GM23338 (cell line): ENCODE results near the gene TRIM42. TPM values are rescaled to one million over a fixed set of nuclear protein-coding genes. Genes with fewer than 3 reads are reported as not detected.

Experiments
- ATAC-seq: fragments of 200-7000 bp; cut with Tn5 transposase; 3 replicates; pipeline ENCODE4 v1.9.1; 2020
- DNase-seq: peaks from one replicate; pipeline ENCODE4 v3.0.0-alpha.2; 2015; ENCODE audit warnings: low spot score
- H2AFZ ChIP-seq: fragments of 200-600 bp; sonication (generic); 2 replicates; pipeline ENCODE4 v1.8.0; 2016; ENCODE audit warnings: antibody characterized with exemption, mild to moderate bottlenecking, moderate library complexity
- H3F3A ChIP-seq: fragments of 200-600 bp; sonication (generic); replicated peaks from 2 replicates; pipeline ENCODE4 v1.8.0; 2017; ENCODE audit warnings: antibody characterized with exemption, mixed run types, low read depth
- H3K27ac ChIP-seq: fragments of 200-600 bp; sonication (generic); 2 replicates; pipeline ENCODE4 v1.6.1; 2016; ENCODE audit warnings: low read depth
- H3K27me3 ChIP-seq: fragments of 200-600 bp; sonication (generic); 2 replicates; pipeline ENCODE4 v1.8.0; 2016; ENCODE audit warnings: mild to moderate bottlenecking, mixed run types, moderate library complexity; ENCODE audit not compliant: insufficient read depth
- H3K36me3 ChIP-seq: fragments of 200-600 bp; sonication (generic); 2 replicates; pipeline ENCODE4 v1.8.0; 2016; ENCODE audit warnings: mild to moderate bottlenecking; ENCODE audit not compliant: insufficient read depth
- H3K4me1 ChIP-seq: fragments of 200-600 bp; sonication (generic); 2 replicates; pipeline ENCODE4 v1.8.0; 2016; ENCODE audit warnings: mild to moderate bottlenecking, moderate library complexity; ENCODE audit not compliant: insufficient read depth
- H3K4me2 ChIP-seq: fragments of 200-600 bp; sonication (generic); 2 replicates; pipeline ENCODE4 v1.7.1; 2017; ENCODE audit warnings: mixed run types
- H3K4me3 ChIP-seq: fragments of 200-600 bp; sonication (generic); 2 replicates; pipeline ENCODE4 v1.6.1; 2016; ENCODE audit warnings: mixed run types
- H3K79me2 ChIP-seq: fragments of 200-600 bp; sonication (generic); replicated peaks from 2 replicates; pipeline ENCODE4 v1.8.0; 2017; ENCODE audit warnings: mild to moderate bottlenecking; ENCODE audit not compliant: insufficient read depth
- H3K9me2 ChIP-seq: fragments of 200-600 bp; sonication (generic); 2 replicates; pipeline ENCODE4 v1.8.0; 2017; ENCODE audit not compliant: insufficient read depth
- H4K20me1 ChIP-seq: fragments of 200-600 bp; sonication (generic); replicated peaks from 2 replicates; pipeline ENCODE4 v1.8.0; 2017; ENCODE audit warnings: mild to moderate bottlenecking; ENCODE audit not compliant: insufficient read depth
- H3K27ac Mint-ChIP-seq: 2 replicates; pipeline ENCODE4 v1.8.0; 2020; ENCODE audit warnings: inconsistent platforms, mild to moderate bottlenecking, moderate library complexity, mixed read lengths
- H3K27me3 Mint-ChIP-seq: 3 replicates; pipeline ENCODE4 v1.8.0; 2022; ENCODE audit warnings: low read depth, mild to moderate bottlenecking, moderate library complexity, mixed read lengths, inconsistent platforms; ENCODE audit not compliant: insufficient read depth, poor library complexity
- H3K36me3 Mint-ChIP-seq: 3 replicates; pipeline ENCODE4 v1.8.0; 2021; ENCODE audit warnings: low read depth, mild to moderate bottlenecking, inconsistent platforms, moderate library complexity, mixed read lengths
- H3K4me1 Mint-ChIP-seq: 3 replicates; pipeline ENCODE4 v1.8.0; 2020; ENCODE audit warnings: mild to moderate bottlenecking, inconsistent platforms, mixed read lengths
- H3K4me3 Mint-ChIP-seq: 3 replicates; pipeline ENCODE4 v1.8.0; 2021; ENCODE audit warnings: moderate library complexity, mild to moderate bottlenecking, inconsistent platforms, mixed read lengths
- H3K9me3 Mint-ChIP-seq: 3 replicates; pipeline ENCODE4 v1.8.0; 2020; ENCODE audit warnings: moderate library complexity, mild to moderate bottlenecking, inconsistent platforms, mixed read lengths
- CREB1 ChIP-seq: fragments of 250-450 bp; sonication (Bioruptor Pico); IDR thresholded peaks from 2 replicates; pipeline ENCODE4 v1.5.0; 2020; ENCODE audit warnings: low read depth, mild to moderate bottlenecking, moderate library complexity
- EZH2 ChIP-seq: fragments of 200-600 bp; sonication (generic); IDR thresholded peaks from one replicate; pipeline ENCODE4 v1.8.0; 2017; ENCODE audit warnings: antibody characterized with exemption, mild to moderate bottlenecking, low read depth; ENCODE audit not compliant: unreplicated experiment
- NANOG ChIP-seq: IDR thresholded peaks from 2 replicates; pipeline ENCODE4 v1.6.1; 2016; ENCODE audit warnings: antibody characterized with exemption, borderline replicate concordance
- STAT1 ChIP-seq: IDR thresholded peaks from one replicate; pipeline ENCODE4 v1.6.1; 2016; ENCODE audit warnings: antibody characterized with exemption; ENCODE audit not compliant: unreplicated experiment
- ZNF331 ChIP-seq: fragments of 250-450 bp; sonication (Bioruptor Pico); IDR thresholded peaks from 2 replicates; pipeline ENCODE4 v1.5.0; 2020; ENCODE audit warnings: low read depth, mild to moderate bottlenecking, moderate library complexity
- ZNF462 ChIP-seq: fragments of 250-450 bp; sonication (Bioruptor Pico); IDR thresholded peaks from 2 replicates; pipeline ENCODE4 v1.5.0; 2020; ENCODE audit warnings: mild to moderate bottlenecking, moderate library complexity
- polyA plus RNA-seq: library from polyadenylated mRNA; unstranded; fragments of >200 nt; fragmentation: Nextera tagmentation; extraction: Ambion mirVana; gene quantifications from 2 replicates; pipeline ENCODE4 v1.2.1, GENCODE V29; 2016
- total RNA-seq: library from RNA; depleted of rRNA; stranded (reverse); fragments of >200 nt; shearing (Covaris generic); gene quantifications from 2 replicates; pipeline ENCODE4 v1.2.3, GENCODE V29; 2014
- TF ChIP-seq, protein P1 (sequence below): IDR thresholded peaks from 2 replicates; pipeline ENCODE4 v1.6.1; 2016; ENCODE audit warnings: antibody characterized with exemption
- TF ChIP-seq, protein P2 (sequence below): IDR thresholded peaks from one replicate; pipeline ENCODE4 v1.6.1; 2018; ENCODE audit warnings: antibody characterized with exemption; ENCODE audit not compliant: unreplicated experiment
- TF ChIP-seq, protein P3 (sequence below), 2 experiments: fragments of 200-600 bp in 1 of 2; sonication (generic) in 1 of 2; conservative IDR thresholded peaks; 2 replicates each; pipeline versions ENCODE4 v1.5.1 to v1.6.1; 2016 to 2017; ENCODE audit warnings: antibody characterized with exemption in 2 of 2, low read depth in 2 of 2, mild to moderate bottlenecking in 2 of 2, moderate library complexity in 1 of 2

TRIM42 gene
- total and polyA plus RNA-seq, 2 experiments from 2014 or later = not detected

DNA sequence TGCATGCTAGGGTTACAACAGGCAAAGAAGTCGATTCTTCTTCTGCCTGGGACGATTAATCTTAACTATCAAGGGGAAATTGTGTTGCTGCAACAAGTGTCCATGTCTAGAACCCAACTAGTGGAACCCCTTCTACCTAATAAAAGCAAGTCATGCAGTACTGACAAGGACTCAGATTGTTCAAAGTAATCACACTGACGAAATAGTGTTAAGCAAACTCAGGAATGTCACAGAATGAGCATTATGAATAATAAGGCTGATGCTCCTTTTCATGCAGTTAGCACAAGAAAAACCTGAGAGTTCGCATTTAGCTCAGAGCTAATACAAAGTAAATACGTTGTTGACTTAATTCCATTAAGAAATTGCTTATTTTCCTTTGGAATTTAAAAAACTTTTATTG lies 47.5 kb upstream of the TRIM42 start:
- H3K4me1 ChIP-seq = no peaks in the 10 kb centered on the region
- ATAC-seq = no peak
- no peaks in the 10 kb centered on the region for H4K20me1 ChIP-seq
- TF ChIP-seq CREB1 (CRISPR knock-in tag) (no peak), EZH2 (no peak)
- no peak overlapping the region for H3K4me2 ChIP-seq
- no peaks in the 10 kb centered on the region for H3K79me2 ChIP-seq
- H3K36me3 ChIP-seq = no peaks in the 10 kb centered on the region
- H3F3A ChIP-seq = no peaks in the 10 kb centered on the region
- DNase-seq = no peak
- no peaks in the 10 kb centered on the region for H3K27me3 Mint-ChIP-seq
- H3K27ac Mint-ChIP-seq = no peak overlapping the region
- H3K9me2 ChIP-seq = peaks cover 12% of the 10 kb centered on the region; the same call in 1 of the 2 replicates
- H3K4me3 Mint-ChIP-seq = no peak overlapping the region
- no peak overlapping the region for H3K27ac ChIP-seq
- no peaks in the 10 kb centered on the region for H3K27me3 ChIP-seq
- H3K4me1 Mint-ChIP-seq = no peaks in the 10 kb centered on the region; the same call in 1 of the 3 replicates
- H3K9me3 Mint-ChIP-seq = no peaks in the 10 kb centered on the region
- no peaks in the 10 kb centered on the region for H3K36me3 Mint-ChIP-seq
- no peak overlapping the region for H2AFZ ChIP-seq
- no peak overlapping the region for H3K4me3 ChIP-seq

DNA sequence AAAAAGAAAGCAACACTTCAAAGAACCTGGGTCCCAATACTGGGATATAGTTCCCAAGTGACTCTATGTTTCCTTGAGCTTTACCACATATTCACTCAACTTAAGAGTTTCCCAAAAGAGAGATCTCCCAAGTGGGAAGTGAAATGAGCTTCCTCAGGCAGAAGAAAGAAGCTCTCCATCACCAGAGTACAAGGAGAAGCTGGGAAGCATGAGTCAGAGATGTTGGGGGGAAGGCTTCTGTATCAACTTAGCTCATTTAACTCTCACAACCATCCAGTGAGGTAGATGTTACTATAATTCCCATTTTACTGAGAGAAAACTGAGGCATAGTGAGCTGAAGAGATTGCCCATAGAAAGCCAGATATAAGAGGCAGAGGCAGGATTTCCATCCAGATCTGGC lies 47.0 kb upstream of the TRIM42 start:
- Histone ChIP-seq H3K27ac (no peak overlapping the region), H3K4me2 (no peak overlapping the region), H4K20me1 (no peaks in the 10 kb centered on the region), H3K4me1 (no peaks in the 10 kb centered on the region), H3K36me3 (no peaks in the 10 kb centered on the region), H3F3A (no peaks in the 10 kb centered on the region), H3K9me2 (peaks cover 12% of the 10 kb centered on the region; the same call in 1 of the 2 replicates), H3K4me3 (no peak overlapping the region), H3K79me2 (no peaks in the 10 kb centered on the region), H2AFZ (no peak overlapping the region), H3K27me3 (no peaks in the 10 kb centered on the region)
- Mint-ChIP-seq H3K27ac (no peak overlapping the region), H3K27me3 (no peaks in the 10 kb centered on the region), H3K9me3 (no peaks in the 10 kb centered on the region), H3K4me3 (no peak overlapping the region), H3K4me1 (no peaks in the 10 kb centered on the region; the same call in 1 of the 3 replicates), H3K36me3 (no peaks in the 10 kb centered on the region)
- ATAC-seq (no peak), DNase-seq (no peak)
- no peak for TF ChIP-seq CREB1 (CRISPR knock-in tag)
- TF ChIP-seq ZNF331 (CRISPR knock-in tag) = no peak
- no peak for TF ChIP-seq EZH2
- no peak for TF ChIP-seq ZNF462
- TF ChIP-seq, protein P1, sequence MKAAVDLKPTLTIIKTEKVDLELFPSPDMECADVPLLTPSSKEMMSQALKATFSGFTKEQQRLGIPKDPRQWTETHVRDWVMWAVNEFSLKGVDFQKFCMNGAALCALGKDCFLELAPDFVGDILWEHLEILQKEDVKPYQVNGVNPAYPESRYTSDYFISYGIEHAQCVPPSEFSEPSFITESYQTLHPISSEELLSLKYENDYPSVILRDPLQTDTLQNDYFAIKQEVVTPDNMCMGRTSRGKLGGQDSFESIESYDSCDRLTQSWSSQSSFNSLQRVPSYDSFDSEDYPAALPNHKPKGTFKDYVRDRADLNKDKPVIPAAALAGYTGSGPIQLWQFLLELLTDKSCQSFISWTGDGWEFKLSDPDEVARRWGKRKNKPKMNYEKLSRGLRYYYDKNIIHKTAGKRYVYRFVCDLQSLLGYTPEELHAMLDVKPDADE = no peak
- no peak for TF ChIP-seq NANOG
- no peak for TF ChIP-seq STAT1
- TF ChIP-seq, protein P2, sequence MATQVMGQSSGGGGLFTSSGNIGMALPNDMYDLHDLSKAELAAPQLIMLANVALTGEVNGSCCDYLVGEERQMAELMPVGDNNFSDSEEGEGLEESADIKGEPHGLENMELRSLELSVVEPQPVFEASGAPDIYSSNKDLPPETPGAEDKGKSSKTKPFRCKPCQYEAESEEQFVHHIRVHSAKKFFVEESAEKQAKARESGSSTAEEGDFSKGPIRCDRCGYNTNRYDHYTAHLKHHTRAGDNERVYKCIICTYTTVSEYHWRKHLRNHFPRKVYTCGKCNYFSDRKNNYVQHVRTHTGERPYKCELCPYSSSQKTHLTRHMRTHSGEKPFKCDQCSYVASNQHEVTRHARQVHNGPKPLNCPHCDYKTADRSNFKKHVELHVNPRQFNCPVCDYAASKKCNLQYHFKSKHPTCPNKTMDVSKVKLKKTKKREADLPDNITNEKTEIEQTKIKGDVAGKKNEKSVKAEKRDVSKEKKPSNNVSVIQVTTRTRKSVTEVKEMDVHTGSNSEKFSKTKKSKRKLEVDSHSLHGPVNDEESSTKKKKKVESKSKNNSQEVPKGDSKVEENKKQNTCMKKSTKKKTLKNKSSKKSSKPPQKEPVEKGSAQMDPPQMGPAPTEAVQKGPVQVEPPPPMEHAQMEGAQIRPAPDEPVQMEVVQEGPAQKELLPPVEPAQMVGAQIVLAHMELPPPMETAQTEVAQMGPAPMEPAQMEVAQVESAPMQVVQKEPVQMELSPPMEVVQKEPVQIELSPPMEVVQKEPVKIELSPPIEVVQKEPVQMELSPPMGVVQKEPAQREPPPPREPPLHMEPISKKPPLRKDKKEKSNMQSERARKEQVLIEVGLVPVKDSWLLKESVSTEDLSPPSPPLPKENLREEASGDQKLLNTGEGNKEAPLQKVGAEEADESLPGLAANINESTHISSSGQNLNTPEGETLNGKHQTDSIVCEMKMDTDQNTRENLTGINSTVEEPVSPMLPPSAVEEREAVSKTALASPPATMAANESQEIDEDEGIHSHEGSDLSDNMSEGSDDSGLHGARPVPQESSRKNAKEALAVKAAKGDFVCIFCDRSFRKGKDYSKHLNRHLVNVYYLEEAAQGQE = no peak
- TF ChIP-seq, protein P3, sequence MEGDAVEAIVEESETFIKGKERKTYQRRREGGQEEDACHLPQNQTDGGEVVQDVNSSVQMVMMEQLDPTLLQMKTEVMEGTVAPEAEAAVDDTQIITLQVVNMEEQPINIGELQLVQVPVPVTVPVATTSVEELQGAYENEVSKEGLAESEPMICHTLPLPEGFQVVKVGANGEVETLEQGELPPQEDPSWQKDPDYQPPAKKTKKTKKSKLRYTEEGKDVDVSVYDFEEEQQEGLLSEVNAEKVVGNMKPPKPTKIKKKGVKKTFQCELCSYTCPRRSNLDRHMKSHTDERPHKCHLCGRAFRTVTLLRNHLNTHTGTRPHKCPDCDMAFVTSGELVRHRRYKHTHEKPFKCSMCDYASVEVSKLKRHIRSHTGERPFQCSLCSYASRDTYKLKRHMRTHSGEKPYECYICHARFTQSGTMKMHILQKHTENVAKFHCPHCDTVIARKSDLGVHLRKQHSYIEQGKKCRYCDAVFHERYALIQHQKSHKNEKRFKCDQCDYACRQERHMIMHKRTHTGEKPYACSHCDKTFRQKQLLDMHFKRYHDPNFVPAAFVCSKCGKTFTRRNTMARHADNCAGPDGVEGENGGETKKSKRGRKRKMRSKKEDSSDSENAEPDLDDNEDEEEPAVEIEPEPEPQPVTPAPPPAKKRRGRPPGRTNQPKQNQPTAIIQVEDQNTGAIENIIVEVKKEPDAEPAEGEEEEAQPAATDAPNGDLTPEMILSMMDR (conservative IDR thresholded peaks at IDR 0.05; ENCODE audit: low read depth in 2 of 2) = no peak
